GM18873 (cell line): ENCODE measurements around the gene PDILT.
"Not testable (repeated sequence)": the region's sequence is repeated elsewhere in the genome, so short reads cannot be mapped to it uniquely, and the experiment has no call there.

Experiments
- ATAC-seq: cut with Tn5 transposase; IDR thresholded peaks from one replicate; pipeline ENCODE4 v1.9.1; 2021; ENCODE audit warnings: mild to moderate bottlenecking, moderate library complexity, moderate number of reproducible peaks; ENCODE audit not compliant: unreplicated experiment, low FRiP score

PDILT gene

GRCh38 chr16:20404637-20405036, at the start of gene PDILT:
Gene PDILT, minus strand, starts transcription at chr16:20404737. Its CDS starts 5,437 bp downstream, at chr16:20399300.
- ATAC-seq: no peak

GRCh38 chr16:20453633-20454032, 49.1 kb upstream of the PDILT start:
- ATAC-seq: not testable (repeated sequence)

- not testable (repeated sequence) for ATAC-seq
Measured at GRCh38 chr16:20451364-20451763, 46.8 kb upstream of the PDILT start, which contains the start of gene ACSM2A. Gene ACSM2A, plus strand, starts transcription at chr16:20451521. Its CDS starts 8,594 bp downstream, at chr16:20460115.

- not testable (repeated sequence) for ATAC-seq
Measured at GRCh38 chr16:20446652-20447393, 42.3 kb upstream of the PDILT start.

GRCh38 chr16:20441859-20442258, 37.3 kb upstream of the PDILT start:
- ATAC-seq: not testable (repeated sequence)

GRCh38 chr16:20441191-20441590, 36.7 kb upstream of the PDILT start:
- ATAC-seq: no peak

GRCh38 chr16:20440731-20441130, 36.2 kb upstream of the PDILT start:
- not testable (repeated sequence) for ATAC-seq

GRCh38 chr16:20439820-20440231, 35.3 kb upstream of the PDILT start:
- not testable (repeated sequence) for ATAC-seq

- ATAC-seq: not testable (repeated sequence)
Measured at GRCh38 chr16:20438950-20439349, 34.4 kb upstream of the PDILT start.

GRCh38 chr16:20430948-20431347, 26.4 kb upstream of the PDILT start:
- ATAC-seq: no peak

- not testable (repeated sequence) for ATAC-seq
Measured at GRCh38 chr16:20430480-20430879, 25.9 kb upstream of the PDILT start.

GRCh38 chr16:20429499-20429898, 25.0 kb upstream of the PDILT start:
- ATAC-seq: not testable (repeated sequence)

- ATAC-seq: not testable (repeated sequence)
Measured at GRCh38 chr16:20427401-20427797, 22.9 kb upstream of the PDILT start.

GRCh38 chr16:20424129-20424866, 19.8 kb upstream of the PDILT start:
- no peak for ATAC-seq

- not testable (repeated sequence) for ATAC-seq
Measured at GRCh38 chr16:20423772-20424128, 19.2 kb upstream of the PDILT start.

- ATAC-seq: not testable (repeated sequence)
Measured at GRCh38 chr16:20421748-20422147, 17.2 kb upstream of the PDILT start.

- ATAC-seq: not testable (repeated sequence)
Measured at GRCh38 chr16:20419093-20419492, 14.6 kb upstream of the PDILT start.

GRCh38 chr16:20415541-20415940, 11.0 kb upstream of the PDILT start:
- ATAC-seq: no peak

GRCh38 chr16:20411055-20411454, 6.5 kb upstream of the PDILT start:
- no peak for ATAC-seq

GRCh38 chr16:20410121-20410723, 5.7 kb upstream of the PDILT start:
- no peak for ATAC-seq
